Tibial nerve (tissue), 4 donors: ENCODE measurements around the gene LGI4. TPM values are rescaled to one million over a fixed set of nuclear protein-coding genes. Genes with fewer than 3 reads are reported as not detected.

Experiments
- DNase-seq, 2 donors: peaks; one replicate each; pipeline ENCODE4 v3.0.0-alpha.2; 2019; ENCODE audit warnings: low spot score in 2 of 2
- H3K27ac ChIP-seq, 4 donors: fragments of 200-600 bp; sonication (generic) in 3 of 4; one replicate each; pipeline ENCODE4 v1.5.1; 2017 to 2019; ENCODE audit warnings: mild to moderate bottlenecking in 1 of 4
- H3K27me3 ChIP-seq, 2 donors: fragments of 200-600 bp; sonication (generic) in 1 of 2; one replicate each; pipeline versions ENCODE4 v1.5.1 to v1.6.0; 2017 to 2019
- H3K36me3 ChIP-seq, 3 donors: fragments of 200-600 bp; sonication (generic); one replicate each; pipeline ENCODE4 v1.5.1; 2018 to 2019
- H3K4me1 ChIP-seq, 4 donors: fragments of 200-600 bp; sonication (generic) in 3 of 4; one replicate each; pipeline ENCODE4 v1.5.1; 2017 to 2019
- H3K4me3 ChIP-seq, 4 donors: fragments of 200-600 bp; sonication (generic) in 3 of 4; one replicate each; pipeline ENCODE4 v1.5.1; 2017 to 2019; ENCODE audit warnings: mild to moderate bottlenecking in 1 of 4, moderate library complexity in 1 of 4
- H3K9me3 ChIP-seq, 4 donors: fragments of 200-600 bp; sonication (generic) in 3 of 4; one replicate each; pipeline ENCODE4 v1.5.1; 2017 to 2019
- EP300 ChIP-seq, 2 donors: sonication (generic); formaldehyde crosslinking; IDR thresholded peaks; one replicate each; pipeline ENCODE4 v1.6.1; 2017; ENCODE audit warnings: antibody characterized with exemption in 2 of 2, mild to moderate bottlenecking in 1 of 2
- POLR2A ChIP-seq, 2 donors: fragments of 450-650 bp; IDR thresholded peaks; one replicate each; pipeline ENCODE4 v1.6.1; 2017; ENCODE audit warnings: antibody characterized with exemption in 2 of 2, mild to moderate bottlenecking in 2 of 2, moderate library complexity in 2 of 2
- whole genome bisulfite sequencing, 2 donors: methylation state at CpG; one replicate each; pipeline ENCODE4 v1.1.5; 2018; 5-methylcytosine and 5-hydroxymethylcytosine counted together
- total RNA-seq, 4 donors: library from RNA; depleted of rRNA; stranded (reverse); fragments of >200 nt; gene quantifications; one replicate each; pipeline ENCODE4 v1.1.0, GENCODE V29; 2016
- TF ChIP-seq, protein P1 (sequence below), 5 experiments: fragments of 200-600 bp in 3 of 5; fragments of 450-650 bp in 2 of 5; sonication (generic) in 3 of 5; IDR thresholded peaks; one replicate each; pipeline ENCODE4 v1.5.1; 2016 to 2019; ENCODE audit warnings: antibody characterized with exemption in 5 of 5, mild to moderate bottlenecking in 3 of 5, moderate library complexity in 2 of 5

The LGI4 gene
- total RNA-seq, 4 donors from 2014 or later = 207 to 323 (median 302) TPM

DNA sequence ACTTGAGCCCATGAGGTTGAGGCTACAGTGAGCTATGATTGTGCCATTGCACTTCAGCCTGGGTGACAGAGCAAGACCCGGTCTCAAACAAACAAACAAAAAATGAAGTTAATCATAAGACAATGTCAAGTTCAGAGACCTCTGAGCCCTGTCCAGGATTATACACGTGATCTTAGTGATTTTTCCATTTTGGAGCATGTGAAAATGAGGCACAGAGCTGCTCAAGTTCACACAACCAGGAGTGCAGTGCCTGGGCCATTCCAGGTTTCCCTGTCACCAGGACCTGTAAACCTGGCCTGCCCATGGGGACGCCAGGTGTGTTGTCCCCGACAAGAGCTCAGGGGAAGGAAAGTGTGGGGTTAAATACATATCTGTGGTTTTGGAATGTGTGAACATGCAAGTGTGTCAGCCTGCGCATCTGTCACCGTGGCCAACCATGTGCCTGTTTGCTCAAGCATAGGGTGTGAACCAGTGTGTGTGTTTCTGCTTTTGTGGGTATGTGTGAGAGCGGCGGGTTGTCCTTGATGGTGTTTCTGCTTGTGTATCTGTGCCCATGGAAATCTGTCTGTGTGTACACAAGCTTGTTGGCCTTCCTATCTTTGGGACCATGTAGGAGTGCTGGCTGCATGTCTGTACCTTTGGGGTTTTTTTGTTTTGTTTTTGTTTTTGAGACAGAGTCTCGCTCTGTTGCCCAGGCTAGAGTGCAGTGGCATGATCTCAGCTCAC, 2.3 kb upstream of the LGI4 start:
- H3K9me3 ChIP-seq = no peaks in the 10 kb centered on the region
- H3K36me3 ChIP-seq = peaks cover 0 to 1% (median 0%) of the 10 kb centered on the region in 3 donors
- no peak for DNase-seq
- no peak overlapping the region for H3K4me3 ChIP-seq
- TF ChIP-seq, protein P1, sequence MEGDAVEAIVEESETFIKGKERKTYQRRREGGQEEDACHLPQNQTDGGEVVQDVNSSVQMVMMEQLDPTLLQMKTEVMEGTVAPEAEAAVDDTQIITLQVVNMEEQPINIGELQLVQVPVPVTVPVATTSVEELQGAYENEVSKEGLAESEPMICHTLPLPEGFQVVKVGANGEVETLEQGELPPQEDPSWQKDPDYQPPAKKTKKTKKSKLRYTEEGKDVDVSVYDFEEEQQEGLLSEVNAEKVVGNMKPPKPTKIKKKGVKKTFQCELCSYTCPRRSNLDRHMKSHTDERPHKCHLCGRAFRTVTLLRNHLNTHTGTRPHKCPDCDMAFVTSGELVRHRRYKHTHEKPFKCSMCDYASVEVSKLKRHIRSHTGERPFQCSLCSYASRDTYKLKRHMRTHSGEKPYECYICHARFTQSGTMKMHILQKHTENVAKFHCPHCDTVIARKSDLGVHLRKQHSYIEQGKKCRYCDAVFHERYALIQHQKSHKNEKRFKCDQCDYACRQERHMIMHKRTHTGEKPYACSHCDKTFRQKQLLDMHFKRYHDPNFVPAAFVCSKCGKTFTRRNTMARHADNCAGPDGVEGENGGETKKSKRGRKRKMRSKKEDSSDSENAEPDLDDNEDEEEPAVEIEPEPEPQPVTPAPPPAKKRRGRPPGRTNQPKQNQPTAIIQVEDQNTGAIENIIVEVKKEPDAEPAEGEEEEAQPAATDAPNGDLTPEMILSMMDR (IDR thresholded peaks at IDR 0.05) = no peak
- no peak for TF ChIP-seq POLR2A (IDR thresholded peaks at IDR 0.05)
- TF ChIP-seq EP300 (IDR thresholded peaks at IDR 0.05) = no peak
- WGBS, 2 donors = 29 to 46% methylated on average over 9 of the region's 9 CpGs
- H3K4me1 ChIP-seq = peaks cover 0 to 52% (median 33%) of the 10 kb centered on the region in 4 donors
- H3K27ac ChIP-seq = peak overlapping the region; percentile 88 to 99 (median 96)
- H3K27me3 ChIP-seq = no peaks in the 10 kb centered on the region

DNA sequence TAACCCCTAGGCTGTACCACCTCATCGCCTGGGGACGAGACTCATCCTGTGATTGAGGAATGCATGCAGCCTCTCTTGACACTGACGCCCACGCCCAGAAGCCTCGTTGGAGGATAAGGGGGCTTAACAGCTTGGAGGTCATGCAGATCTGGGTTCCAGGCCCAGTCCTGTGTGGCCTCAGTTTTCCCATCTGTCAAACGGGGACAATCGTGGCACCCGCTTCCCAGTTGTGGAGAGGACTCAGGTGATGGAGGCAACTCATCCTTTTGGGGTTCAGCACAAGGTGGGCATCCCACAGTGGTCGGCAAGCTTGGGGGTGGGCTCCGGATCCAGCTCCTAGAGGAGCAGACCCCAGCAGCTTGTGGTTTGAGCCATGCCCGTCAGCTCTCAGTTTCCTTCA, 1.4 kb upstream of the LGI4 start:
- WGBS, 2 donors = 65 to 73% methylated on average over 11 of the region's 11 CpGs
- peak overlapping the region; percentile 88 to 99 (median 96) for H3K27ac ChIP-seq
- TF ChIP-seq POLR2A (IDR thresholded peaks at IDR 0.05) (no peak), EP300 (IDR thresholded peaks at IDR 0.05) (no peak)
- TF ChIP-seq, protein P1 (IDR thresholded peaks at IDR 0.05) = no peak

DNA sequence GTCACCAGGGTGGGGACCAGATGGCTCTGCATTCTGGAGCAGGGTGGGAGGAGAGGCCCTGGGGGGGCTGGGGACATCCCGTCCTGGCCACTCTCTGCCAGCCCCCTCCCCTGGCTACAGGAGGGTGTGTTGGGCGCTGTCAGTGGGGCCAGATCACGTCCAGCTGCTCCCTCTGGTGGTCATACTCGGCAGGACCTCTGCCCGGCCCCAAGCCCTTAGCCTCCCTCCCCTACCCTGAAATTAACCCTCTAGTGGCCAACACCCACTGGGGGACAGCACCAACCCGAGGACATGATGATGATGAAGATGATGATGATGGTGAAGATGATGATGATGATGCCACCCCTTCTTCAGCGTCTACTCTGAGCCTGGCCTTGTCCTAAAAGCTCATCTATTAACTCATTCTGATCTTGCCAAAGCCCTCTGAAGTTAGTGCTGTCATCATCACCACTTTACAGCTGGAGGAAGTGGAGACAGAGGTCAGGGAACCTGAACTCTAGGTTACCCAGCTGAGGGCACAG, 590 bp upstream of the LGI4 start:
- H3K27ac ChIP-seq = peak overlapping the region; percentile 88 to 99 (median 96)
- H3K27me3 ChIP-seq = no peaks in the 10 kb centered on the region
- peaks cover 0 to 53% (median 26%) of the 10 kb centered on the region in 4 donors for H3K4me1 ChIP-seq
- WGBS, 2 donors = 0% methylated on average over 3 to 5 of the region's 7 CpGs
- TF ChIP-seq, protein P1 (IDR thresholded peaks at IDR 0.05) = peak; percentile 88 to 99 (median 97)
- TF ChIP-seq POLR2A (IDR thresholded peaks at IDR 0.05) (peak in 1 of 2 donors; percentile 4), EP300 (IDR thresholded peaks at IDR 0.05) (peak; percentile 48 to 90)
- peak; percentile 82 to 90 for DNase-seq
- H3K9me3 ChIP-seq = no peaks in the 10 kb centered on the region
- peak overlapping the region; percentile 40 to 62 (median 50) for H3K4me3 ChIP-seq
- H3K36me3 ChIP-seq = peaks cover 0 to 18% (median 0%) of the 10 kb centered on the region in 3 donors

More for the DNA sequence above, 1.4 kb upstream of the LGI4 start:
- no peak for DNase-seq
- Histone ChIP-seq H3K27me3 (no peaks in the 10 kb centered on the region), H3K4me3 (no peak overlapping the region), H3K9me3 (no peaks in the 10 kb centered on the region), H3K4me1 (peaks cover 0 to 45% (median 26%) of the 10 kb centered on the region in 4 donors), H3K36me3 (peaks cover 0 to 10% (median 0%) of the 10 kb centered on the region in 3 donors)

DNA sequence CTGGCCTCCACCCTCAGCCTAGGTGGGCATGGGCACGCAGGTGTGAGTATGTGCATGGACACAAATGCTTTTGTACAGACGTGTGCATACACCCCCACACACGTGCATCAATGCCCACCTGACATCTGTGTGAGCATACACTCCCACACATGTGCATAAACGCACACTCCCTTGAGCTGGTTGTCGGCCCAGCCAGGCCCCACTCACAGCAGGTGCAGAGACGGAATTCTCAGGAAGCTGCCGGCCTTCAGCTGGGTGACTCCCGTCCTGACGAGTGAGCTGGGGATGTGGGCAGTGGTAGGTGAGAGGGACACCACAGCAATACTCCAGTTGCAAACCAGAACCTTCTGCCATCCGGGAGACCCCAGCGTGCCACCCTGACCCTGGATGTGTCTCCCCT, 1.0 kb downstream of the LGI4 start:
- Histone ChIP-seq H3K27me3 (no peaks in the 10 kb centered on the region), H3K36me3 (peaks cover 0 to 21% (median 0%) of the 10 kb centered on the region in 3 donors), H3K4me1 (peaks cover 0 to 58% (median 29%) of the 10 kb centered on the region in 4 donors), H3K9me3 (no peaks in the 10 kb centered on the region), H3K4me3 (peak overlapping the region; percentile 40 to 62 (median 50)), H3K27ac (peak overlapping the region; percentile 88 to 99 (median 96))
- WGBS, 2 donors = 33 to 43% methylated on average over 9 to 11 of the region's 11 CpGs
- peak in 1 of 2 donors; percentile 12 for TF ChIP-seq EP300 (IDR thresholded peaks at IDR 0.05)
- TF ChIP-seq POLR2A (IDR thresholded peaks at IDR 0.05) = peak in 1 of 2 donors; percentile 9
- TF ChIP-seq, protein P1 (IDR thresholded peaks at IDR 0.05) = no peak
- no peak for DNase-seq

DNA sequence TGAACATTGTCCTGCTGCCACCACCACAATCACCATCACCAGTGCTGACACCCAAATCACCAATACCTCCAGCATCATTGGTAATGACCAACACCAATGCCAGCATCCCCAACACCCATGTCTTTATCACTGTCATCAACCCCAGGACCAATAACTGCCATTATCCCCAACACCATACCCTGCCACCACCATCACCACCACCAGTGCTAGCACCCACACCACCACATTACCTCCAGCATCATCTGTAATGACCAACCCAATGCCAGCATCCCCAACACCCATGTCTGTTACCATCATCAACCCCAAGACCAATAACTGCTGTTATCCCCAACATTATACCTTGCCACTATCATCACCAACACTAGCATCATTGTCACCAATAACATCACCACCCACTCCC, 2.6 kb downstream of the LGI4 start:
- Histone ChIP-seq H3K4me1 (peaks cover 0 to 49% (median 22%) of the 10 kb centered on the region in 4 donors), H3K36me3 (peaks cover 0 to 21% (median 0%) of the 10 kb centered on the region in 3 donors), H3K27me3 (no peaks in the 10 kb centered on the region), H3K4me3 (peak overlapping the region; percentile 40 to 62 (median 50)), H3K27ac (peak overlapping the region in 3 of 4 donors; percentile 65 to 99 (median 96)), H3K9me3 (no peaks in the 10 kb centered on the region)
- DNase-seq = no peak
- TF ChIP-seq POLR2A (IDR thresholded peaks at IDR 0.05) (no peak), EP300 (IDR thresholded peaks at IDR 0.05) (no peak)
- TF ChIP-seq, protein P1 (IDR thresholded peaks at IDR 0.05) = no peak
